SK-N-MC (cell line): ENCODE data around the gene TCF7L1.

Experiments used
- EZH2 ChIP-seq: fragments of 200-600 bp; sonication (generic); IDR thresholded peaks from one replicate; pipeline ENCODE4 v1.6.1; 2017; ENCODE audit warnings: antibody characterized with exemption
- FOXP2 ChIP-seq: optimal IDR thresholded peaks from 2 replicates; pipeline ENCODE3; 2011; ENCODE audit warnings: mild to moderate bottlenecking, moderate library complexity; ENCODE audit not compliant: insufficient read depth; ENCODE audit errors: extremely low read length, control extremely low read depth
- POLR2AphosphoS5 ChIP-seq: IDR thresholded peaks from 2 replicates; pipeline ENCODE4 v1.6.1; 2012; ENCODE audit warnings: mild to moderate bottlenecking, low read depth, low read length, borderline replicate concordance

GRCh38 chr2:85245891-85246290 is 112.7 kb downstream of the TCF7L1 start:
- TF ChIP-seq POLR2AphosphoS5 (no peak), EZH2 (no peak), FOXP2 (no peak)
